Epithelial cell of proximal tubule (primary cell): ENCODE data around the gene GPR78. TPM values are rescaled to one million over a fixed set of nuclear protein-coding genes. Genes with fewer than 3 reads are reported as not detected.

Source experiments
- DNase-seq: peaks from one replicate; pipeline ENCODE4 v3.0.0-alpha.2; 2011; ENCODE audit warnings: low read depth
- H3K4me3 ChIP-seq: 2 replicates; pipeline ENCODE4 v1.5.1; 2011; ENCODE audit warnings: low read depth, mild to moderate bottlenecking, low read length
- total RNA-seq: library from RNA; depleted of rRNA; stranded (reverse); fragments of >200 nt; gene quantifications from 2 replicates; pipeline ENCODE4 v1.2.3, GENCODE V29; 2015
- TF ChIP-seq, protein P1 (sequence below): conservative IDR thresholded peaks from 2 replicates; pipeline ENCODE4 v1.5.1; 2012; ENCODE audit warnings: low read depth, mild to moderate bottlenecking, low read length

GPR78 gene
- total RNA-seq, 1 donor from 2014 or later, result not detected

DNA sequence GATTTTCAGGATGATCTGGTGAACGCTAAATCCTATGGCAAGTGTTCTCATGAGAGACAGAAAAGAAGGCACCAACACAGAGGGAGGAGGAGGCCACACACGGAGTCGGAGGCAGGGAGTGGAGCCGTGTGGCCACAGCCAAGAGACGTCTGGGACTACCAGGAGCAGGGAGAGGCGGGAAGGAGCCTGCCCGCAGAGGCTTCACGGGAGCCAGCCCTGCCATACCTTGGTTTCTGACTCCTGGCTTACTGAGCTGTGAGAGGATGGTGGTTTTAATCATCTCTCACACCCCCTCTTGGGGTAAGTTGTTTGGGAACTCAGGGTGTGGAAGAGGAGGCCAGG, 33.5 kb upstream of the GPR78 start:
- no peak for DNase-seq
- H3K4me3 ChIP-seq, result no peak overlapping the region
- TF ChIP-seq, protein P1, sequence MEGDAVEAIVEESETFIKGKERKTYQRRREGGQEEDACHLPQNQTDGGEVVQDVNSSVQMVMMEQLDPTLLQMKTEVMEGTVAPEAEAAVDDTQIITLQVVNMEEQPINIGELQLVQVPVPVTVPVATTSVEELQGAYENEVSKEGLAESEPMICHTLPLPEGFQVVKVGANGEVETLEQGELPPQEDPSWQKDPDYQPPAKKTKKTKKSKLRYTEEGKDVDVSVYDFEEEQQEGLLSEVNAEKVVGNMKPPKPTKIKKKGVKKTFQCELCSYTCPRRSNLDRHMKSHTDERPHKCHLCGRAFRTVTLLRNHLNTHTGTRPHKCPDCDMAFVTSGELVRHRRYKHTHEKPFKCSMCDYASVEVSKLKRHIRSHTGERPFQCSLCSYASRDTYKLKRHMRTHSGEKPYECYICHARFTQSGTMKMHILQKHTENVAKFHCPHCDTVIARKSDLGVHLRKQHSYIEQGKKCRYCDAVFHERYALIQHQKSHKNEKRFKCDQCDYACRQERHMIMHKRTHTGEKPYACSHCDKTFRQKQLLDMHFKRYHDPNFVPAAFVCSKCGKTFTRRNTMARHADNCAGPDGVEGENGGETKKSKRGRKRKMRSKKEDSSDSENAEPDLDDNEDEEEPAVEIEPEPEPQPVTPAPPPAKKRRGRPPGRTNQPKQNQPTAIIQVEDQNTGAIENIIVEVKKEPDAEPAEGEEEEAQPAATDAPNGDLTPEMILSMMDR, result no peak

DNA sequence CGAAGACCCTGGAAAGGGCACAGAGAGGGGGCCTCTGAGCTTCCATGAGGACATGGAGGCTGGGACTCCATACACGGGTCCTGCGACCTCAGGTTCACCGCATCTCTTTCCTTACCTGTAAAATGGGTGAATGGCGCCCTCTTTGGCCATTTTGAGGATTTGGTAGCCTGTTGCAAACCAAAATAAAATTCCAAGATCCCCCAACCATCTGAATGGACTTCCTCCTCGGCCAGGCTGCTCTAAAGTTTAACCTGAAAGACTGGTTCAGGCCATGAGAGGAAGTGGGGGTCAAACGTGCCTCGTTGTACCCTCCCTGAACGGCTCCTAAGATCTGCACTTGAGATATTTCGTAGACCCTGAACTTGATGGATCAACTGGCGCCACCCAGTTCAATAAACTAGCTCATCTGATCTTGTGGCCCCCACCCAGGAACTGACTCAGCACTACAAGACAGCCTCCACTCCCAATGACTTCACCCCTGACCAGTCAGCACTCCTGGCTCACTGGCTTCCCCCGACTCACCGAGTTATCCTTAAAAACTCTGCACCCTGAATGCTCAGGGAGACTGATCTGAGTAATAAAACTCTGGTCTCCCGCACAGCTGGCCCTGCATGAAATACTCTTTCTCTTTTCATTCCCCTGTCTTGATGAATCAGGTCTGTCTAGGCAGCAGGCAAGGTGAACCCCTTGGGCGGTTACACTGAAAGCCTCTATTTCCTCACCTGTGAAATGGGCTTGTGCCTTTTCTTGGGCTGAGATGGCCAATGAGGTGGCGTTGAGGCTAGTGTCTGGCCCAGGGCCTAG, 32.9 kb upstream of the GPR78 start:
- TF ChIP-seq, protein P1, result peak; percentile 59
- DNase-seq, result no peak
- H3K4me3 ChIP-seq, result no peak overlapping the region

DNA sequence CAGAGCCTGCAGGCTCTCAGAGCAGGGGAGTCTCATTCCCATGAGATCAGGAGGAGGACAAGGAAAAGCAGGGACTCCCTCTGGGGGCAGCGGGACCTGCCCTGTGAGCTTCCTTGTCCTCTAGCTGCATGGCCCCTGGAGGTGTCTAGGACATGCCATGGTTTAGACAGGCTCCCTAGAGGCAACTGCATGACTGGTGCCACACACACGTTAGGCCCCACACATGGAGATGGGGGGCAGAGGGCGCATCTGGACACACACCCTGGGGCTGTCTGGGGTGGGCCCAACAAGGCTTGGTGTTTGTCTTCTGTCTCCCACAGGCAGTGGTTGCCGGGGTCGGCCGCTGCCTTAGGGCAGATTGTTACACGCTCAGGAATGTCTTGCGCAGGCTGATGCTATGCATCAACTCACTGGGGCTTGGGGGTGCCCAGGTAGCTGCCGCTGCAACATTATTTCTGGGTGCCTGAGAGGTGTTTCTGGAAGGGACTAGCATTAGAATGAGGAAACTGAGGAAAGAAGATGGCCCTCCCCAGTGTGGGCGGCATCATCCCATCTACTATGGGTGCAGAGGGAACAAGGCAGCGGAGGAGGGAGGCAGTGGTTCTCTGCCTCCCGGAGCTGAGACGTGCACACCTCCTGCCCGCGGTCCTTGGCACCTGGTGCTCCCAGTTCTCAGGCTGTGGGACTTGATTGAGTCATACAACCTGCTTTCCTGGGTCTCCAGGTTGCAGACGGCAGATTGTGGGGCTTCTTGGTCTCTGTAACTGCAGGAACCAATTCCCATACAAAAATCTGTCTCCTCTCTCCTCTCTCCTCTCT, 32.1 kb upstream of the GPR78 start:
- H3K4me3 ChIP-seq, result no peak overlapping the region
- no peak for DNase-seq
- TF ChIP-seq, protein P1, result no peak

DNA sequence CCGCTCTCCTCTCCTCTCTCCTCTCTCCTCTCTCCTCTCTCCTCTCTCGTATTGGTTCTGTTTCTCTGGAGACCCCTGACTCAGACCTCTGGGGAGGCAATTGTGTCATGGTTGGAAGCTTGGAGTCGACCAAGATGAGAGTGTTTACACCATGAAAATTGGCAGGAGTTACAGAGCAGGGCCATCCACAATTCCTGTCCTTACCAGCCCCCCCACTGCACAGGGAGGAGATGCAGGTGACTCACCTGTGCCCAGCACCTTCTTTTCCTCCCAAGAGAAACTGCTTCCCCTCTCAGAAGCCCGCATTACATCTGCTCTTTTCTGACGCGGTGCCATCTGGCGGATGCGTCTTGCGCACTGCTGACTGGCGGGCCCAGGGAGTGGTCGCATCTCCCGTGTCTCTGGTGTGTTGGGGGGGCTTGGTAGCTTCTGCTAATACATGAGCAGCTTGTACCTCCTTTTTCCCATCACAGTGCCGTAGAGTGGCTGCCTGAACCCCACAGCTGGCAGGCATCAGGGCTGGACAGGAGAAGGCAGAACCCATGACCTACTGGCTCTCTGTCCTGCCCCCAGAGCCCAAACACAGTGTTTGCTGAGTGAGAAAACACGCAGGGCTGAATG, 31.4 kb upstream of the GPR78 start:
- DNase-seq, result no peak
- TF ChIP-seq, protein P1, result no peak
- no peak overlapping the region for H3K4me3 ChIP-seq

DNA sequence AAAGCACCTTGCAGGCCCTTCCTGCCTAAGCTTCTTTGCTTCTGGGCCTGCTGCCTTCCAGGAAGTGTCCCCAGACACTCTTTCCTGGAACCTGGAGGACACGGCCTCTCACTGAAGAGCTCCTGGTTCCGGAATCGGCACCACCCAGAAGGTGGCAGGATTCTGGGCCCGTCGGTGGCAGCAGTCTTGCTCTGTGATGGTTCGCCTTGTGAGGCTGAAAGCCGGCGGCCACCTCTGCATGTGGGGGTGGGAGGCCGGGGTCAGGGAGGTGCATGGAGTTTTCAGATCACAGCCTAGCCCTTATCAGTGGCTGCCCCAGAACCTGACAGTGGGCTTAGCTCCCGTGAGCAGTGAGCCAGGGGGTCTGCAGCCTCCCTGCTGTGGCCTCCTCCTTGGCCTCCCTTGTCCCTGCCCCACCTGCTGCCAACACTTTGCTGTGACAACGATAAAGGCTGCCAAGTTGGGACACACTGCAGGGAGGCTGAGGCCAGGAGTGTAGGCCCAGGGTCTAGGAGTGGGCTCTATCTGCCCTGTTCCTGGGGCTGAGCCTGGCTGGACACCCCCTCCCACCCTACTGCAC, 30.8 kb upstream of the GPR78 start:
- H3K4me3 ChIP-seq, result no peak overlapping the region
- TF ChIP-seq, protein P1, result no peak
- no peak for DNase-seq

DNA sequence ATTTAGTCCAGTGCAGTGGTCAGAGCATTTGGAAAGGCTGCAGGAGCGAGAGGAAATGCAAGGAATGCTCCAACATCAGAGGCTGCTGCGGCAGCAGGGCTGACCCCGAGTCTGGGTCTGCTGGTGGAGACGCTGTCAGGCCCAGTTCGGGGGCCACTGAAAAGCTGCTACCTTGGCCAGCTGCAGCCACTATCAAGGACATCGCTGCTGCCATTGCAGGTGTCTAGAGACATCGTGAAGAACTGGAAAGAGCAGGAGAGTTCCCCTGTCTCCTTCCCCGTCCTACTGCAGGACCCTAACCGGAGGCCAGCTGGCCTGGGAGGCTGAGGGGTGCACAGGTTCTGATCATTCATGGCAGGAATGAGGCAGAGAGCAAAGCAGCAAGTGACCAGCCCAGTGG, 29.5 kb upstream of the GPR78 start:
- TF ChIP-seq, protein P1, result no peak
- no peak overlapping the region for H3K4me3 ChIP-seq
- no peak for DNase-seq
